GM12865 (cell line): ENCODE data around the gene ARPP21.

Experiments used
- DNase-seq: peaks from one replicate; pipeline ENCODE4 v3.0.0; 2010; ENCODE audit warnings: low read depth
- H3K4me3 ChIP-seq: 2 replicates; pipeline ENCODE4 v1.5.1; 2011; ENCODE audit warnings: mild to moderate bottlenecking, low read depth, low read length, control low read depth
- CTCF ChIP-seq: IDR thresholded peaks from 2 replicates; pipeline ENCODE4 v1.5.1; 2011; ENCODE audit warnings: low read length, control low read depth, low read depth, inconsistent platforms; ENCODE audit not compliant: insufficient read depth; ENCODE audit errors: missing control alignments

The ARPP21 gene

GRCh38 chr3:35707904-35708303 lies 68.6 kb downstream of the ARPP21 start:
- no peak overlapping the region for H3K4me3 ChIP-seq
- no peak for DNase-seq
- no peak for TF ChIP-seq CTCF

GRCh38 chr3:35708394-35709271 lies 69.3 kb downstream of the ARPP21 start:
- no peak overlapping the region for H3K4me3 ChIP-seq
- no peak for TF ChIP-seq CTCF
- no peak for DNase-seq

GRCh38 chr3:35709691-35710090 lies 70.4 kb downstream of the ARPP21 start:
- DNase-seq, result no peak
- TF ChIP-seq CTCF, result no peak
- H3K4me3 ChIP-seq, result no peak overlapping the region

- TF ChIP-seq CTCF, result no peak
- H3K4me3 ChIP-seq, result no peak overlapping the region
- no peak for DNase-seq
These were observed 71.2 kb downstream of the ARPP21 start for GRCh38 chr3:35710554-35710953.

GRCh38 chr3:35718921-35719320 lies 79.6 kb downstream of the ARPP21 start:
- no peak for TF ChIP-seq CTCF
- no peak for DNase-seq
- no peak overlapping the region for H3K4me3 ChIP-seq

- TF ChIP-seq CTCF, result no peak
- H3K4me3 ChIP-seq, result no peak overlapping the region
- DNase-seq, result no peak
These were observed 82.3 kb downstream of the ARPP21 start for GRCh38 chr3:35721628-35722027.

GRCh38 chr3:35722902-35723301 lies 83.6 kb downstream of the ARPP21 start:
- no peak for TF ChIP-seq CTCF
- no peak overlapping the region for H3K4me3 ChIP-seq
- no peak for DNase-seq
